ENCODE data around the gene CNKSR3.

DNA sequence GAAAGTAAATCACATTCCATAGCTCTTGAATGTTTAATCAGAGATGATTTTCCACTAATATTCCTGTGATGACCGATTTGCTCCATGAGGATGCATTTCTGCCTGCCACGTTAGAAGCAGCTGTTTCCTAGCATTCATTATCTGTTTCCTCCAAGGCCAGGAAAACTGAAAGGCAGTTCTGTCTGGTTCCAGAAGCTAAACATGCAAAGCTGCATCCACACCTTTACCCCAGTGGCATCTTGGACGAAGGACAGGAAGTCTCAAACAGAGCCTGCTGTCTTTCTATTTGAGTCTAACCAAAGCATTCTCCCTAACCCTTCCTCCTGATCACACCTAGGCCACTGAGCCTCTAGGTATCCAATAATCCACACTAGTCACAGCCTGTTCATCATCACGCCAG lies 27.6 kb downstream of the CNKSR3 start:
- TF ChIP-seq, protein P1, sequence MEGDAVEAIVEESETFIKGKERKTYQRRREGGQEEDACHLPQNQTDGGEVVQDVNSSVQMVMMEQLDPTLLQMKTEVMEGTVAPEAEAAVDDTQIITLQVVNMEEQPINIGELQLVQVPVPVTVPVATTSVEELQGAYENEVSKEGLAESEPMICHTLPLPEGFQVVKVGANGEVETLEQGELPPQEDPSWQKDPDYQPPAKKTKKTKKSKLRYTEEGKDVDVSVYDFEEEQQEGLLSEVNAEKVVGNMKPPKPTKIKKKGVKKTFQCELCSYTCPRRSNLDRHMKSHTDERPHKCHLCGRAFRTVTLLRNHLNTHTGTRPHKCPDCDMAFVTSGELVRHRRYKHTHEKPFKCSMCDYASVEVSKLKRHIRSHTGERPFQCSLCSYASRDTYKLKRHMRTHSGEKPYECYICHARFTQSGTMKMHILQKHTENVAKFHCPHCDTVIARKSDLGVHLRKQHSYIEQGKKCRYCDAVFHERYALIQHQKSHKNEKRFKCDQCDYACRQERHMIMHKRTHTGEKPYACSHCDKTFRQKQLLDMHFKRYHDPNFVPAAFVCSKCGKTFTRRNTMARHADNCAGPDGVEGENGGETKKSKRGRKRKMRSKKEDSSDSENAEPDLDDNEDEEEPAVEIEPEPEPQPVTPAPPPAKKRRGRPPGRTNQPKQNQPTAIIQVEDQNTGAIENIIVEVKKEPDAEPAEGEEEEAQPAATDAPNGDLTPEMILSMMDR (IDR thresholded peaks at IDR 0.05; ENCODE audit: poor library complexity, severe bottlenecking), result no peak
- TF ChIP-seq POLR2AphosphoS5 (IDR thresholded peaks at IDR 0.05) (no peak), TAF1 (IDR thresholded peaks at IDR 0.05; ENCODE audit: low read depth) (no peak), SMC3 (conservative IDR thresholded peaks at IDR 0.05; ENCODE audit: poor library complexity) (no peak), EZH2 (IDR thresholded peaks at IDR 0.05; ENCODE audit: borderline replicate concordance, insufficient read depth, low read length, poor library complexity, severe bottlenecking) (no peak), RAD21 (conservative IDR thresholded peaks at IDR 0.05) (no peak), MXI1 (conservative IDR thresholded peaks at IDR 0.05; ENCODE audit: poor library complexity, severe bottlenecking) (no peak), EP300 (conservative IDR thresholded peaks at IDR 0.05; ENCODE audit: poor library complexity, severe bottlenecking) (no peak)
- TF ChIP-seq, protein P2, sequence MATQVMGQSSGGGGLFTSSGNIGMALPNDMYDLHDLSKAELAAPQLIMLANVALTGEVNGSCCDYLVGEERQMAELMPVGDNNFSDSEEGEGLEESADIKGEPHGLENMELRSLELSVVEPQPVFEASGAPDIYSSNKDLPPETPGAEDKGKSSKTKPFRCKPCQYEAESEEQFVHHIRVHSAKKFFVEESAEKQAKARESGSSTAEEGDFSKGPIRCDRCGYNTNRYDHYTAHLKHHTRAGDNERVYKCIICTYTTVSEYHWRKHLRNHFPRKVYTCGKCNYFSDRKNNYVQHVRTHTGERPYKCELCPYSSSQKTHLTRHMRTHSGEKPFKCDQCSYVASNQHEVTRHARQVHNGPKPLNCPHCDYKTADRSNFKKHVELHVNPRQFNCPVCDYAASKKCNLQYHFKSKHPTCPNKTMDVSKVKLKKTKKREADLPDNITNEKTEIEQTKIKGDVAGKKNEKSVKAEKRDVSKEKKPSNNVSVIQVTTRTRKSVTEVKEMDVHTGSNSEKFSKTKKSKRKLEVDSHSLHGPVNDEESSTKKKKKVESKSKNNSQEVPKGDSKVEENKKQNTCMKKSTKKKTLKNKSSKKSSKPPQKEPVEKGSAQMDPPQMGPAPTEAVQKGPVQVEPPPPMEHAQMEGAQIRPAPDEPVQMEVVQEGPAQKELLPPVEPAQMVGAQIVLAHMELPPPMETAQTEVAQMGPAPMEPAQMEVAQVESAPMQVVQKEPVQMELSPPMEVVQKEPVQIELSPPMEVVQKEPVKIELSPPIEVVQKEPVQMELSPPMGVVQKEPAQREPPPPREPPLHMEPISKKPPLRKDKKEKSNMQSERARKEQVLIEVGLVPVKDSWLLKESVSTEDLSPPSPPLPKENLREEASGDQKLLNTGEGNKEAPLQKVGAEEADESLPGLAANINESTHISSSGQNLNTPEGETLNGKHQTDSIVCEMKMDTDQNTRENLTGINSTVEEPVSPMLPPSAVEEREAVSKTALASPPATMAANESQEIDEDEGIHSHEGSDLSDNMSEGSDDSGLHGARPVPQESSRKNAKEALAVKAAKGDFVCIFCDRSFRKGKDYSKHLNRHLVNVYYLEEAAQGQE (IDR thresholded peaks at IDR 0.05; ENCODE audit: borderline replicate concordance), result no peak

Measured in neural cell (in vitro differentiated cells).